Transverse colon (tissue), 4 donors: ENCODE results near the gene SERP2.

Experiments used
- CTCF ChIP-seq, 5 experiments: fragments of 200-600 bp in 3 of 5; fragments of 450-650 bp in 2 of 5; sonication (generic) in 3 of 5; IDR thresholded peaks; 1 replicate in 2 of 5; 2 replicates in 3 of 5; pipeline ENCODE4 v1.5.1; 2016 to 2017; ENCODE audit warnings: antibody characterized with exemption in 5 of 5, inconsistent platforms in 3 of 5, mild to moderate bottlenecking in 2 of 5, moderate library complexity in 1 of 5
- EP300 ChIP-seq: sonication (generic); formaldehyde crosslinking; IDR thresholded peaks from one replicate; pipeline ENCODE4 v1.6.1; 2017; ENCODE audit warnings: antibody characterized with exemption, low read depth
- POLR2A ChIP-seq: fragments of 450-650 bp; IDR thresholded peaks from one replicate; pipeline ENCODE4 v1.6.1; 2016; ENCODE audit warnings: antibody characterized with exemption, mild to moderate bottlenecking, moderate library complexity
- POLR2AphosphoS5 ChIP-seq, 3 donors: sonication (generic); formaldehyde crosslinking; IDR thresholded peaks; one replicate each; pipeline ENCODE4 v1.6.1; 2016; ENCODE audit warnings: antibody characterized with exemption in 3 of 3

GRCh38 chr13:44342741-44343140 lies 30.9 kb upstream of the SERP2 start:
- TF ChIP-seq CTCF (IDR thresholded peaks at IDR 0.05) (no peak), EP300 (no peak), POLR2A (no peak), POLR2AphosphoS5 (IDR thresholded peaks at IDR 0.05) (no peak)
